ENCODE measurements around the gene FOXJ3. TPM values are rescaled to one million over a fixed set of nuclear protein-coding genes. Genes with fewer than 3 reads are reported as not detected.

FOXJ3 gene
- total and polyA plus RNA-seq, 2 of the 8 experiments (the other 6 are each of a cell fraction or from before 2014, with no cell fraction given): 48.6 to 51.9 TPM

GRCh38 chr1:42136466-42136865 is 198.6 kb downstream of the FOXJ3 start:
- H4K20me1 ChIP-seq (replicated peaks in 1 of 2; ENCODE audit: control insufficient read depth in 1 of 2, insufficient read depth in 2 of 2, low read length in 2 of 2): no peaks in the 10 kb centered on the region
- no peak overlapping the region for H2BK120ac ChIP-seq (replicated peaks; ENCODE audit: low read depth, low read length)
- no peak overlapping the region for H3K4me3 ChIP-seq (ENCODE audit: extremely low read depth in 1 of 4, insufficient read depth in 2 of 4, low read depth in 3 of 4, low read length in 4 of 4)
- H4K91ac ChIP-seq (replicated peaks; ENCODE audit: insufficient read length, low read length): no peak overlapping the region
- no peak overlapping the region for H3K56ac ChIP-seq (replicated peaks; ENCODE audit: insufficient read length, low read depth, low read length)
- no peak overlapping the region for H2BK12ac ChIP-seq (ENCODE audit: low read depth, low read length)
- no peak overlapping the region for H2BK5ac ChIP-seq (ENCODE audit: low read depth, low read length)
- no peaks in the 10 kb centered on the region for H3K79me2 ChIP-seq (ENCODE audit: control insufficient read depth in 1 of 2, insufficient read depth in 2 of 2, low read length in 2 of 2)
- H3K27ac ChIP-seq (ENCODE audit: low read depth, low read length): no peak overlapping the region
- H3K18ac ChIP-seq (ENCODE audit: extremely low read depth, low read length): no peak overlapping the region
- no peak overlapping the region for H2AK5ac ChIP-seq (ENCODE audit: low read depth, low read length)
- H2BK20ac ChIP-seq (ENCODE audit: low read length): no peak overlapping the region
- H3K23me2 ChIP-seq (ENCODE audit: low read depth, low read length): no peaks in the 10 kb centered on the region
- CTCF ChIA-PET (ENCODE audit: partially characterized antibody): interaction anchor here (1.1 kb wide), 1 partner anchor 8 kb away, joined by 3 read pairs; no protein-coding TSS in a partner anchor
- peaks cover 0 to 2% (median 0%) of the 10 kb centered on the region in 4 experiments; a peak in 2 of 7 replicates for H3K4me1 ChIP-seq (replicated peaks in 1 of 4; ENCODE audit: control insufficient read depth in 3 of 4, insufficient read depth in 4 of 4, low read length in 3 of 4)
- no peak overlapping the region for H3K14ac ChIP-seq (ENCODE audit: insufficient read length)
- no peak overlapping the region for H3K4ac ChIP-seq (replicated peaks; ENCODE audit: insufficient read length, low read depth, low read length)
- no peaks in the 10 kb centered on the region for H3K9me3 ChIP-seq (ENCODE audit: insufficient read depth in 2 of 2, low read depth in 1 of 2, low read length in 1 of 2)
- peak in 1 of 2 experiments; percentile 8 for DNase-seq (ENCODE audit: low read depth in 1 of 2, low spot score in 2 of 2)
- H3K36me3 ChIP-seq (ENCODE audit: control insufficient read depth in 2 of 4, insufficient read depth in 4 of 4, low read length in 3 of 4): no peaks in the 10 kb centered on the region
- H4K5ac ChIP-seq (ENCODE audit: insufficient read length, low read depth, low read length): no peak overlapping the region
- no peak for FAIRE-seq
- no peak overlapping the region for H3K4me2 ChIP-seq (ENCODE audit: insufficient read depth in 1 of 2, low read depth in 2 of 2, low read length in 2 of 2)
- POLR2A ChIA-PET (ENCODE audit: partially characterized antibody): no interaction called here
- H3K79me1 ChIP-seq (ENCODE audit: low read depth, low read length): no peaks in the 10 kb centered on the region
- no peak overlapping the region for H3K9ac ChIP-seq (replicated peaks in 1 of 4; ENCODE audit: extremely low read depth in 1 of 4, low read depth in 3 of 4, low read length in 3 of 4)
- H2BK15ac ChIP-seq (ENCODE audit: low read length): no peak overlapping the region
- H4K8ac ChIP-seq (ENCODE audit: extremely low read depth, insufficient read depth, low read length): no peak overlapping the region
- no peaks in the 10 kb centered on the region for H3K27me3 ChIP-seq (replicated peaks in 1 of 4; ENCODE audit: control insufficient read depth in 3 of 4, extremely low read depth in 1 of 4, insufficient read depth in 3 of 4, low read length in 3 of 4)
- H3K23ac ChIP-seq (ENCODE audit: insufficient read length): no peak overlapping the region
- no peak overlapping the region for H2AFZ ChIP-seq (ENCODE audit: low read length)
- TF ChIP-seq CHD1 (IDR thresholded peaks at IDR 0.05; ENCODE audit: low read depth, low read length) (no peak), GABPA (IDR thresholded peaks at IDR 0.05; ENCODE audit: borderline replicate concordance, insufficient read depth, low read length) (no peak), ATF3 (IDR thresholded peaks at IDR 0.05; ENCODE audit: insufficient read depth, low read depth, low read length) (no peak), YY1 (IDR thresholded peaks at IDR 0.05; ENCODE audit: low read depth, low read length) (no peak), CREB1 (IDR thresholded peaks at IDR 0.05) (no peak), EGR1 (IDR thresholded peaks at IDR 0.05; ENCODE audit: borderline replicate concordance, low read depth, low read length) (no peak), POU5F1 (IDR thresholded peaks at IDR 0.05; ENCODE audit: low read depth, low read length) (no peak), SIN3A (conservative IDR thresholded peaks at IDR 0.05 in 1 of 2, IDR thresholded peaks at IDR 0.05 in 1 of 2; ENCODE audit: low read depth in 1 of 2, low read length in 2 of 2) (no peak)

All from H1 (cell line).